Keratinocyte (primary cell): ENCODE results near the gene ZNF226.
A peak's percentile ranks its signal among the peaks of the same experiment; 100 is the strongest.

Source experiments
- EZH2 ChIP-seq: IDR thresholded peaks from one replicate; pipeline ENCODE4 v1.6.1; 2012; ENCODE audit warnings: inconsistent platforms, mild to moderate bottlenecking, low read length, moderate library complexity
- TF ChIP-seq, protein P1 (sequence below), 3 experiments: IDR thresholded peaks in 1 of 3; conservative IDR thresholded peaks in 1 of 3; optimal IDR thresholded peaks in 1 of 3; 2 replicates in 2 of 3; 3 replicates in 1 of 3; pipeline versions ENCODE3 to v1.5.1; 2011; ENCODE audit warnings: low read length in 3 of 3, mild to moderate bottlenecking in 3 of 3, moderate library complexity in 2 of 3, control low read depth in 1 of 3, inconsistent platforms in 1 of 3; ENCODE audit not compliant: insufficient read depth in 2 of 3; ENCODE audit errors: extremely low read depth in 1 of 3

DNA sequence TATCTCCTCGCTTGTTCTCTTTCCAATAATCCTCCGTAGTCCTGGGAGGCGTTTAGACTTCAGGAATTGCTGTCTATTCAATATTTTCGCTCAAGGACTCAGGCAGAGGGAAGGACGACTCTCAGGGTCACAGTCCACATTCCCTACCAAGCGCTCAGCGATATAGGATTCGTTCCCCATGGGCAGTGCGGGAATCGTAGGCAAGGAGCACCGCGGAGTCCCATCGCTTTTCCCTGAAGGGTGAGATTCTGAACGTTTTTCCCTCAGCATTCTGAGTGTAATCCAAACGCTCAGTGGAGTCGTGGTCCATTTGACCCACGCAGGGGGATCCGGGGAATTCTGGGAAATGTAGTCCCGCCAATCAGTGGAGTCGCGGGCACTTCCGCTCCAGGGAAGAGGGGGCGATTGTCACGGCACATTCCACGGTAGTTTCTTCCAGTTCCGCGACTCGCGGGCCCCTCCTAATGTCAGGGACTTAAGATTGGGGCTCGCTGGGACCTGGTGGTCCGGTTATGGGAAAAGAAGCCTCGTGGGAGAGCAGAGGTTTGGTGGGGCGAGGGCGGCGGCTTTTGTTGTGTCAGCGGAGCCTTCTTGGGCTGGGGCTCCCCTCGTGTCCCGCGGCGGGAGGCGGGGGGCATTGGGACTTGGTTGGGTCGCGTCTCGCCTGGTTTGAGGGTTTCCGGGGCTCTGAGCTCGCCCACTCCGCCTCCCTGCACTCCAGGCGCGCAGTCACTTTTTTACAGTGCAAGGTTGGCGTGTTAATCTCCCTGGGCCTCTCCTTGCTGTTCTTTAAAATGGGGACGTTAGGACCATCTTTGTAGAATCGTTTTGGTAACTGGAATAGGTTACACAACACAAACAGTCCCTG lies 23.5 kb upstream of the ZNF226 start, which contains the start of gene ZNF234:
- TF ChIP-seq, protein P1, sequence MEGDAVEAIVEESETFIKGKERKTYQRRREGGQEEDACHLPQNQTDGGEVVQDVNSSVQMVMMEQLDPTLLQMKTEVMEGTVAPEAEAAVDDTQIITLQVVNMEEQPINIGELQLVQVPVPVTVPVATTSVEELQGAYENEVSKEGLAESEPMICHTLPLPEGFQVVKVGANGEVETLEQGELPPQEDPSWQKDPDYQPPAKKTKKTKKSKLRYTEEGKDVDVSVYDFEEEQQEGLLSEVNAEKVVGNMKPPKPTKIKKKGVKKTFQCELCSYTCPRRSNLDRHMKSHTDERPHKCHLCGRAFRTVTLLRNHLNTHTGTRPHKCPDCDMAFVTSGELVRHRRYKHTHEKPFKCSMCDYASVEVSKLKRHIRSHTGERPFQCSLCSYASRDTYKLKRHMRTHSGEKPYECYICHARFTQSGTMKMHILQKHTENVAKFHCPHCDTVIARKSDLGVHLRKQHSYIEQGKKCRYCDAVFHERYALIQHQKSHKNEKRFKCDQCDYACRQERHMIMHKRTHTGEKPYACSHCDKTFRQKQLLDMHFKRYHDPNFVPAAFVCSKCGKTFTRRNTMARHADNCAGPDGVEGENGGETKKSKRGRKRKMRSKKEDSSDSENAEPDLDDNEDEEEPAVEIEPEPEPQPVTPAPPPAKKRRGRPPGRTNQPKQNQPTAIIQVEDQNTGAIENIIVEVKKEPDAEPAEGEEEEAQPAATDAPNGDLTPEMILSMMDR (optimal IDR thresholded peaks at IDR 0.05 in 1 of 3, IDR thresholded peaks at IDR 0.05 in 1 of 3, conservative IDR thresholded peaks at IDR 0.05 in 1 of 3; ENCODE audit: extremely low read depth in 1 of 3, insufficient read depth in 2 of 3, low read length in 3 of 3), result peak in 1 of 3 experiments; percentile 9
- no peak for TF ChIP-seq EZH2
